Naive B cell (primary cell): Measurements from ENCODE around the gene SLC25A47. TPM values are rescaled to one million over a fixed set of nuclear protein-coding genes. Genes with fewer than 3 reads are reported as not detected.

Source experiments
- polyA plus RNA-seq, 6 donors: library from polyadenylated mRNA; unstranded; fragments of 300-500 nt; fragmentation: Illumina TruSeq; gene quantifications; one replicate each; pipeline ENCODE4 v1.2.3, GENCODE V29; 2021; ENCODE audit warnings: low read depth in 6 of 6

SLC25A47 gene
- polyA plus RNA-seq, 6 donors from 2014 or later = not detected

Other genes starting within 250 kb of the SLC25A47 start
- gene DEGS2, start 163.7 kb upstream of the SLC25A47 start, polyA plus RNA-seq = 1 to 10 TPM in 3 of 6 donors, under 1 TPM in 3; 0.29 to 3.6 (median 0.96) TPM
- gene YY1, start 84.2 kb upstream of the SLC25A47 start, polyA plus RNA-seq = 10 to 100 TPM; 12.7 to 25.0 (median 18.7) TPM
- 10 to 100 TPM in 1 of 6 donors, 1 to 10 TPM in 5; 1.8 to 13.3 (median 3.3) TPM for gene SLC25A29, start 16.9 kb upstream of the SLC25A47 start, polyA plus RNA-seq
- gene WDR25, start 53.1 kb downstream of the SLC25A47 start, polyA plus RNA-seq = 10 to 100 TPM in 1 of 6 donors, 1 to 10 TPM in 5; 4.6 to 10.9 (median 6.5) TPM